PC-9 (cell line): ENCODE measurements around the gene RETREG1.

Experiments used
- EZH2 ChIP-seq: fragments of 200-600 bp; sonication (generic); IDR thresholded peaks from 2 replicates; pipeline ENCODE4 v1.8.0; 2017; ENCODE audit warnings: antibody characterized with exemption, low read depth
- TF ChIP-seq, protein P1 (sequence below): fragments of 200-600 bp; sonication (generic); conservative IDR thresholded peaks from 2 replicates; pipeline ENCODE4 v1.6.1; 2017; ENCODE audit warnings: mixed run types, antibody characterized with exemption, mild to moderate bottlenecking, moderate library complexity

DNA sequence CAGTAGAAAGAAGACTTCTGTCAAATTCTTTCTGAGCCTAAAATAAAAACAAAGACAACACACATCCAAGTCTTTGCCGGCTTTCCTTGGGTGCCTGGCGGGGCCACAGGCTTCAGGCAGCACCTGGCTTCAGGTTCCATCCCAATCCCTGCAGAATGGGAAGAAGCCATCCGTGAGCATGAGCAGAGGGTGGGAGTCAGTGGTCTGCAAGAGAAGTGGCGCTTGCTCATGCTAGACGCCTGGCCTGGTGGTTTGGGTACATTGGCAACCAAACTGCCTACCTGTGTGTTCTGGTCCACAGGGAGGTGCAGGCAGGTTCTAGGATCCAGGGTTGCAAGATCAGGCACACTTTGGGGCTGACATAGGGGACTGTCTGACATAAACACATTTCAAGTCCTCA lies 47.6 kb upstream of the RETREG1 start:
- TF ChIP-seq, protein P1, sequence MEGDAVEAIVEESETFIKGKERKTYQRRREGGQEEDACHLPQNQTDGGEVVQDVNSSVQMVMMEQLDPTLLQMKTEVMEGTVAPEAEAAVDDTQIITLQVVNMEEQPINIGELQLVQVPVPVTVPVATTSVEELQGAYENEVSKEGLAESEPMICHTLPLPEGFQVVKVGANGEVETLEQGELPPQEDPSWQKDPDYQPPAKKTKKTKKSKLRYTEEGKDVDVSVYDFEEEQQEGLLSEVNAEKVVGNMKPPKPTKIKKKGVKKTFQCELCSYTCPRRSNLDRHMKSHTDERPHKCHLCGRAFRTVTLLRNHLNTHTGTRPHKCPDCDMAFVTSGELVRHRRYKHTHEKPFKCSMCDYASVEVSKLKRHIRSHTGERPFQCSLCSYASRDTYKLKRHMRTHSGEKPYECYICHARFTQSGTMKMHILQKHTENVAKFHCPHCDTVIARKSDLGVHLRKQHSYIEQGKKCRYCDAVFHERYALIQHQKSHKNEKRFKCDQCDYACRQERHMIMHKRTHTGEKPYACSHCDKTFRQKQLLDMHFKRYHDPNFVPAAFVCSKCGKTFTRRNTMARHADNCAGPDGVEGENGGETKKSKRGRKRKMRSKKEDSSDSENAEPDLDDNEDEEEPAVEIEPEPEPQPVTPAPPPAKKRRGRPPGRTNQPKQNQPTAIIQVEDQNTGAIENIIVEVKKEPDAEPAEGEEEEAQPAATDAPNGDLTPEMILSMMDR: no peak
- TF ChIP-seq EZH2: no peak
